Measurements from ENCODE around the gene CARD9. TPM values are rescaled to one million over a fixed set of nuclear protein-coding genes. Genes with fewer than 3 reads are reported as not detected.

Gene CARD9
- total and polyA plus RNA-seq, 2 donors (not counting 1 experiment from before 2014, with no cell fraction given) = 0.69 to 3.3 TPM

DNA sequence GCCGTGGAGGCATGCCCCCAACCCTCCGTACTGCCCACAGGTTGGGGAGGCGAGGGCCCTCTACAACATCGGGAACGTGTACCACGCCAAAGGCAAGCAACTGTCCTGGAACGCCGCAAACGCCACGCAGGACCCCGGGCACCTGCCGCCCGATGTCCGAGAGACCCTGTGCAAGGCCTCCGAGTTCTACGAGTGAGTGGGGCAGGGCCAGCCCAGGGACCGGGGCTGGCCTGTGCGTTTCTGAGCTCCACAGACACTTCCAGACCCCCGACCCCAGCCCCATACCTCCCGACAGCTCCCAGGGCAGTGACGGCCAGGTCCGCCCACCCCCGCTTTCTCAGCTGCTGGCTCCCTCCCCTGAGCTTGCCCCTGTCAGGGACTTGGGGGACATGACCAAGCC, 36.6 kb downstream of the CARD9 start:
- no peak overlapping the region for H2AFZ ChIP-seq (ENCODE audit: low read length)
- H3K27ac ChIP-seq (ENCODE audit: insufficient read depth, low read length) = no peak overlapping the region
- H3K9me3 ChIP-seq (ENCODE audit: control insufficient read depth, insufficient read depth, low read depth, low read length) = no peaks in the 10 kb centered on the region
- no peak for DNase-seq (ENCODE audit: low read depth in 2 of 2)
- peaks cover 56% of the 10 kb centered on the region for H3K36me3 ChIP-seq (ENCODE audit: control insufficient read depth, insufficient read depth, low read length)
- H4K20me1 ChIP-seq (ENCODE audit: control insufficient read depth, extremely low read depth, insufficient read depth, low read length) = no peaks in the 10 kb centered on the region
- TF ChIP-seq EZH2 (IDR thresholded peaks at IDR 0.05; ENCODE audit: low read length, missing control alignments) = no peak
- TF ChIP-seq, protein P1, sequence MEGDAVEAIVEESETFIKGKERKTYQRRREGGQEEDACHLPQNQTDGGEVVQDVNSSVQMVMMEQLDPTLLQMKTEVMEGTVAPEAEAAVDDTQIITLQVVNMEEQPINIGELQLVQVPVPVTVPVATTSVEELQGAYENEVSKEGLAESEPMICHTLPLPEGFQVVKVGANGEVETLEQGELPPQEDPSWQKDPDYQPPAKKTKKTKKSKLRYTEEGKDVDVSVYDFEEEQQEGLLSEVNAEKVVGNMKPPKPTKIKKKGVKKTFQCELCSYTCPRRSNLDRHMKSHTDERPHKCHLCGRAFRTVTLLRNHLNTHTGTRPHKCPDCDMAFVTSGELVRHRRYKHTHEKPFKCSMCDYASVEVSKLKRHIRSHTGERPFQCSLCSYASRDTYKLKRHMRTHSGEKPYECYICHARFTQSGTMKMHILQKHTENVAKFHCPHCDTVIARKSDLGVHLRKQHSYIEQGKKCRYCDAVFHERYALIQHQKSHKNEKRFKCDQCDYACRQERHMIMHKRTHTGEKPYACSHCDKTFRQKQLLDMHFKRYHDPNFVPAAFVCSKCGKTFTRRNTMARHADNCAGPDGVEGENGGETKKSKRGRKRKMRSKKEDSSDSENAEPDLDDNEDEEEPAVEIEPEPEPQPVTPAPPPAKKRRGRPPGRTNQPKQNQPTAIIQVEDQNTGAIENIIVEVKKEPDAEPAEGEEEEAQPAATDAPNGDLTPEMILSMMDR (conservative IDR thresholded peaks at IDR 0.05 in 1 of 2, IDR thresholded peaks at IDR 0.05 in 1 of 2; ENCODE audit: low read depth in 1 of 2, low read length in 2 of 2) = no peak
- H3K27me3 ChIP-seq (ENCODE audit: control insufficient read depth, insufficient read depth, low read length) = no peaks in the 10 kb centered on the region
- H3K9ac ChIP-seq (ENCODE audit: insufficient read depth, low read length) = no peak overlapping the region
- H3K79me2 ChIP-seq (ENCODE audit: control insufficient read depth, insufficient read depth, low read length) = peaks cover 24% of the 10 kb centered on the region
- no peak overlapping the region for H3K4me2 ChIP-seq (ENCODE audit: extremely low read depth, insufficient read depth, low read length)
- no peaks in the 10 kb centered on the region for H3K4me1 ChIP-seq (ENCODE audit: control insufficient read depth, extremely low read depth, insufficient read depth, low read length)
- no peak overlapping the region for H3K4me3 ChIP-seq (replicated peaks in 1 of 4; ENCODE audit: control extremely low read depth in 1 of 4, insufficient read depth in 1 of 4, low read depth in 3 of 4, low read length in 4 of 4)

DNA sequence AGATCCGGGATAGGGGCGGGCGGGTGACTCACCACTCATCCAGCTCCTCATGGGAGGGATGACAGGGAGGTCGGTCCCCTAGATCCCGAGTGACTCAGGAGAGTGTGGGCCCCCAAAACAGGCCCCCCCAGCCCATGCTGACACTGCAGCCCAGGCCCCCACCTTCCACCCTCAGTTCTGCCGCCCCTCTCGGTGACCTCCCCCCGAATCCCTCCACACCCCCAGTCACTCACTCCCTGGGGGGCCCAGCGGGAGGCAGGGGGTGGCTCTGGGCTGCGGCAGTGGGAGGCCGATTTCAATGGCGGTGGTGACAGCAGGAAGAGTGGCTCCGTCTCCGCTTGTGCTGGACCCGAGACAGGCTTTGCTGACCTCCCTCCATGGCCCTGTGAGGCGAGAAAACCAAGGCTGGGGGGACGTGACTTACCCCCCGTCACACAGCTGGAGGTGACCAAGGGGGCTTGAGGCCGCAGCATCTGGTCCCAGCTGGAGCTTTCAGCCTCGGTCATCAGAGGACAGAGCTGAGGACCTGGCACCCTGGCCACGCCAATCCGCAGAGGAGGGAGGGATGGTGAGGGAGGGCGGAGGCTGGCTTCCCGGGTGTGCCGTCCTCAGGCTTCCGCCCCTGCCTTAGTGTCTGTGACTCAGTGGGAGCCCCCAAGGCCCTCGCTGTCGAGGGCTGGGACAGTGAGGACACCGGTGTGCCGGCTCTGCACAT, 37.2 kb downstream of the CARD9 start:
- no peak for TF ChIP-seq EZH2 (IDR thresholded peaks at IDR 0.05; ENCODE audit: low read length, missing control alignments)
- TF ChIP-seq, protein P1 (conservative IDR thresholded peaks at IDR 0.05 in 1 of 2, IDR thresholded peaks at IDR 0.05 in 1 of 2; ENCODE audit: low read depth in 1 of 2, low read length in 2 of 2) = no peak
- H3K4me1 ChIP-seq (ENCODE audit: control insufficient read depth, extremely low read depth, insufficient read depth, low read length) = no peaks in the 10 kb centered on the region
- no peak overlapping the region for H2AFZ ChIP-seq (ENCODE audit: low read length)
- no peak overlapping the region for H3K4me3 ChIP-seq (replicated peaks in 1 of 4; ENCODE audit: control extremely low read depth in 1 of 4, insufficient read depth in 1 of 4, low read depth in 3 of 4, low read length in 4 of 4)
- no peaks in the 10 kb centered on the region for H3K9me3 ChIP-seq (ENCODE audit: control insufficient read depth, insufficient read depth, low read depth, low read length)
- peak overlapping the region; percentile 43 for H3K27ac ChIP-seq (ENCODE audit: insufficient read depth, low read length)
- no peak overlapping the region for H3K9ac ChIP-seq (ENCODE audit: insufficient read depth, low read length)
- H3K36me3 ChIP-seq (ENCODE audit: control insufficient read depth, insufficient read depth, low read length) = peaks cover 54% of the 10 kb centered on the region
- peaks cover 30% of the 10 kb centered on the region for H3K79me2 ChIP-seq (ENCODE audit: control insufficient read depth, insufficient read depth, low read length)
- no peaks in the 10 kb centered on the region for H4K20me1 ChIP-seq (ENCODE audit: control insufficient read depth, extremely low read depth, insufficient read depth, low read length)
- H3K27me3 ChIP-seq (ENCODE audit: control insufficient read depth, insufficient read depth, low read length) = no peaks in the 10 kb centered on the region
- peak; percentile 51 to 72 for DNase-seq (ENCODE audit: low read depth in 2 of 2)
- H3K4me2 ChIP-seq (ENCODE audit: extremely low read depth, insufficient read depth, low read length) = no peak overlapping the region

DNA sequence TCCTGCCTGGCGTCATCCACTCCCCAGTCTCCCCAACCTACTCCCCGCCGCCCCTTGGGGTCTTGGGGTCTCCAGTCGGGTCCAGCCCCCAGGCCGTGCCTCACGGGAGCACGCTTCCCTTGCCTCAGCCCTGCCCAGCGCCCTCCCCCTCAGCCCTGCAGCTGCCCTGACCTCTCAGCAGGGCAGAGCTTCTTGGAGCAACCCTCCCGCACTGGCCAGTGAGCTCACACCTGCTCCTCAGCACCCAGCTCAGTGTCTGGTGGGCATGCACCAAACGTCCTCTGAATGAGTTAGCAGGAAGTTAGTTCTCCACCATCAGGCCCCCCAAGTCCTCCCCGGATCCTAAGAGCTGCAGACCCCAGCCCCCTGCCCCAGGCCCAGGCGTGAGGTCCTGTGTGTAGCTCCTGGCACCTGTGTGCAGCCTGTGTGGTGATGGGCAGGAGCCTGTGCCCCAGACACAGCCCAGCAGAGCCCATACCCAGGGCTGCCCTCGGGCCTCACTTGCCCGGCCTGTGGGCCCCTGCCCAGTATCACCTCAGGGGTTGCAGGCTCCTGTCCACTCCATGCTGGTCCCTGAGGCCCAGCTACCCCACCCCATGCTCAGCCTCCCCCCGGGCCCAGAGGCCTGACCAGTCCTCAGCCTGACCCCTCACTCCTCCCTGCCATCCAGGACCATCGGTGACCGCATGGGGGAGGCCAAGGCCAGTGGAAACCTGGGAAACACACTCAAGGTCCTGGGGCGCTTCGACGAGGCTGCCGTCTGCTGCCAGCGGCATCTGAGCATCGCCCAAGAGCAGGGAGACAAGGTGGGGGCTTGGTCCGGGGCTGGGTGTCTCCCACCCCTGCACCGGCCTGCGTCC, 37.9 kb downstream of the CARD9 start:
- Histone ChIP-seq H3K36me3 (ENCODE audit: control insufficient read depth, insufficient read depth, low read length) (peaks cover 47% of the 10 kb centered on the region), H3K9ac (ENCODE audit: insufficient read depth, low read length) (peak overlapping the region; percentile 23), H3K4me2 (ENCODE audit: extremely low read depth, insufficient read depth, low read length) (no peak overlapping the region), H4K20me1 (ENCODE audit: control insufficient read depth, extremely low read depth, insufficient read depth, low read length) (no peaks in the 10 kb centered on the region), H3K79me2 (ENCODE audit: control insufficient read depth, insufficient read depth, low read length) (peaks cover 37% of the 10 kb centered on the region), H3K27ac (ENCODE audit: insufficient read depth, low read length) (peak overlapping the region; percentile 20), H3K4me1 (ENCODE audit: control insufficient read depth, extremely low read depth, insufficient read depth, low read length) (no peaks in the 10 kb centered on the region), H2AFZ (ENCODE audit: low read length) (no peak overlapping the region), H3K27me3 (ENCODE audit: control insufficient read depth, insufficient read depth, low read length) (no peaks in the 10 kb centered on the region), H3K4me3 (replicated peaks in 1 of 4; ENCODE audit: control extremely low read depth in 1 of 4, insufficient read depth in 1 of 4, low read depth in 3 of 4, low read length in 4 of 4) (no peak overlapping the region), H3K9me3 (ENCODE audit: control insufficient read depth, insufficient read depth, low read depth, low read length) (no peaks in the 10 kb centered on the region)
- no peak for DNase-seq (ENCODE audit: low read depth in 2 of 2)
- TF ChIP-seq, protein P1 (conservative IDR thresholded peaks at IDR 0.05 in 1 of 2, IDR thresholded peaks at IDR 0.05 in 1 of 2; ENCODE audit: low read depth in 1 of 2, low read length in 2 of 2) = no peak
- TF ChIP-seq EZH2 (IDR thresholded peaks at IDR 0.05; ENCODE audit: low read length, missing control alignments) = no peak

Measured in fibroblast of lung (primary cell).